Measurements from ENCODE around the gene KCNB1. TPM values are rescaled to one million over a fixed set of nuclear protein-coding genes. Genes with fewer than 3 reads are reported as not detected.

KCNB1 gene
- total RNA-seq, 1 donor = not detected

DNA sequence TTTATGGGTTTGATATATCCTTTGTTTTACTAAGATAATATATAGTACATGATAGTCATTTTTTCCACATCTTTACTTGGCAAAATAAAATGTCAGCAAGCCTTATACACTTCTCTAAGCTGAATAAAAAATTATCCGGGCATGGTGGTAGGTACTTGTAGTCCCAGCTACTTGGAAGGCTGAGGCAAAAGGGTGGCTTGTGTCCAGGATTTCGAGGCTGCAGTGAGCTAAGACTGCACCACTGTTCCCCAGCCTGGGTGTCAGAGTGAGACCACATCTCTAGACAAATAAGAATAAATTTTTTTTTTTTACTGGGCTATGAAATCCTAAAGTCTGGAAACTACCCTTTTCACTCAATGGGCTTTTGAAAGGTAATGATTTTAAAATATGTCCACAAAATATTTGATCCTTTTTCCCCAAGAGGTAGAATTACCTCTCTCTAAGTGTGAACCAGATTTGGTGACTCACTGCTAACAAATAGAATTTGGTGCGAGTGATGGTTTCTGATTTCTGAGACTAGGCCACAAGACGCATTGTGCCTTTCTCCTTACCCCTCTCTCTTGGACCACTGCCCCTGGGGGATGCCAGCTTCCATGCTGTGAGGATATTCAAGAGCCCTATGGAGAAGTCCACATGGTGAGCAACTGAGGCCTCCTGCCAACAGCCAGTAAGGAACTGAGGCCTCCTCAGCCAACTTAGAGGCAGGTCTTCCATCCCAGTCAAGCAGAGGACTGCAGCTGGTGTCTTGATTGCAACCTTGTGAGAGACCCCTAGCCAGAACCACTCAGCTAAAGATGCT is 120.4 kb downstream of the KCNB1 start:
- no peak for DNase-seq (ENCODE audit: low read depth)
- no peak for TF ChIP-seq CTCF (IDR thresholded peaks at IDR 0.05; ENCODE audit: insufficient read depth, low read depth, low read length)
- no peak overlapping the region for H3K4me3 ChIP-seq (ENCODE audit: low read depth, low read length)

DNA sequence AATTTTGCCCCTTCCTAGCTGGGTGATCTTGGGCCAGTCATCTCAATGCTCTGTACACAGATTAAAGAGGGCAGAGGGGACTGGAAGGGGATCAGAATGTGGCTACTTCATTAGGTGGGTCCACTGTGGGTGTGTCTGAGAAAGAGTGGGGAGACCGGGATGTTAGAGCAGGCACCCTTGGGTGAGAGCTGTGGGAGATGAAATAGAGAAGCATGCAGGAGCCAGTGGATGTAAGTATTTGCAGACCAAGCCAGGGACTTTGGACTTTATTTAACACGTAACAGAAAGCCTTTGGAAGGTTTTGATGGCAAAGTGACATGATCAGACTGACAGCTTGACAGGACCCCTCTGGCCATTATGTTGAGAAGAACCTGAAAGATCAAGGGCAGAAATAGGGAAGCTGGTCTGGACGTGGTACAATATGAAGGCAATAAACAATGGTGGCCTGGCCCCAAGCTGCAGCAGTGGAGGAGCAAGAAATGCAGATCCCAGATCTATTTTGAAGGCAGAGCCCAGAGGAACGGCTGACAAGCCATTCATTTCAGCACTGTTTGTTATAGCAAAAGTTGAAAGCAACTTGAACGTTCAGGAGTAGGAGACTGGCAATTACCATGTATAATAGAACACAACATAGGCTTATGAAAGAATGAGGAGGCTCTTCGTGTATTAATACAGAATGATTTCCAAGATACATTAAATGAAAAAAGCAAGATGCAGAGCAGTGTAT is 122.1 kb downstream of the KCNB1 start:
- no peak overlapping the region for H3K4me3 ChIP-seq (ENCODE audit: low read depth, low read length)
- DNase-seq (ENCODE audit: low read depth) = no peak
- no peak for TF ChIP-seq CTCF (IDR thresholded peaks at IDR 0.05; ENCODE audit: insufficient read depth, low read depth, low read length)

DNA sequence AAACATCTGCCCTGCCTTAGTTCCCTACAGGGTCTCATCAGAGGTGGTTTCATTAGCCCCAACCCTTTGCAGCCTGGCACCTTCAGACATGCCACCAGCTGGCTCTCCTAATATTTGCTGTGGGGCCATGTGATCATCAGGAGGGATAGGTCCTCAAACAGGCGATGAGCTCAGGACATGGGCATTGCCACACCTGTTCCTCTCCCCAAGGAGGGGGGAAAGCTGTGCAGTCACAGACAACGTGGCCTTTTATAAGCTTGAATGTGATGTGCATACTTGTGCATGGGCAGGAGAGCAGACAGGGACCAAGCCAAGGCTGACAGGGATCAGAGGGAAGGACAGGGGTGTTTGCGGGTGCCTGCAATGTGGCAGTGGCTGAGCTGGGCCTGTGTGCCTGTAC is 125.8 kb downstream of the KCNB1 start:
- no peak for TF ChIP-seq CTCF (IDR thresholded peaks at IDR 0.05; ENCODE audit: insufficient read depth, low read depth, low read length)
- no peak overlapping the region for H3K4me3 ChIP-seq (ENCODE audit: low read depth, low read length)
- no peak for DNase-seq (ENCODE audit: low read depth)

- H3K4me3 ChIP-seq (ENCODE audit: low read depth, low read length) = no peak overlapping the region
- TF ChIP-seq CTCF (IDR thresholded peaks at IDR 0.05; ENCODE audit: insufficient read depth, low read depth, low read length) = no peak
- DNase-seq (ENCODE audit: low read depth) = no peak
Measured at GRCh38 chr20:49354673-49355072, 127.8 kb downstream of the KCNB1 start.

DNA sequence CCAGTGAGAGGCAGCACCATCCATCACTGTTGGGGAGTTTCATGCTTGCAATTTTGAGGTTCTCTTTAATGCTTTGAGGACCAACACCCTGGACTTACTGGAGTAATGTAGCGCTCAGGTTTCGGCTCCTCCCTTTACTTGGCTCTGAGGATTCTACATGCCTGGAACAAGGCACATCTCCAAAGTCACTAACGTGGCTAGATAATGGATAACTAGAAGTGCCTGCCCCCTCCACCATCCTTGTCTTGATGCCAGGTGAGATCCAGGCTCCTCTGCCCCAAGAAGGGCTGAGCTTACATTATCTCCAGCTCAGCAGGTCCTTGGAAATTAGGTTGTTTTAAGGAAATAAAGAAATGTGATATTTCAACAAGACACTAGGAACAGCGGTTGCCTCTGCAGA is 129.1 kb downstream of the KCNB1 start:
- no peak for TF ChIP-seq CTCF (IDR thresholded peaks at IDR 0.05; ENCODE audit: insufficient read depth, low read depth, low read length)
- no peak for DNase-seq (ENCODE audit: low read depth)
- H3K4me3 ChIP-seq (ENCODE audit: low read depth, low read length) = no peak overlapping the region

DNA sequence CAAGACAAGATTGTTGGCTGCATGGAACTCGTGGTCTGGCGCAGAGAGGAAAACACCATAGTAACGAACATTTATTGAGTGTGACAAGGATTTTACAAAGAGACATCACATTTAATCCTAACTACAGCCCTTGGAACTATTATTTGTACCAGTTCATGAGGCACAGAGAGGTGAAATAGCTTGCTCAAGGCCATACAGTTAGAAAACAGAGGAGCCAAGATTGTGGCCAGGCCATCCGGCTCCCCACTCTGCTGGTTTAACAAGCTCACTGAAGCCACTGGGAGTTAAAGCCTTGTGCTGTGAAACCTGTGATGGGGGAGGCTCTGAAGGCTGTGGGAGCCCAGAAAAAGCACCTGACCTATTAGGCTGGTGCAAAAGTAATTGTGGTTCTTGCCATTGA is 129.7 kb downstream of the KCNB1 start:
- no peak for TF ChIP-seq CTCF (IDR thresholded peaks at IDR 0.05; ENCODE audit: insufficient read depth, low read depth, low read length)
- DNase-seq (ENCODE audit: low read depth) = no peak
- H3K4me3 ChIP-seq (ENCODE audit: low read depth, low read length) = no peak overlapping the region

Data from fibroblast of villous mesenchyme (primary cell).